HG03439 (cell line): ENCODE results near the gene RAX.
"Not testable (repeated sequence)": the region's sequence is repeated elsewhere in the genome, so short reads cannot be mapped to it uniquely, and the experiment has no call there.

Source experiments
- ATAC-seq: cut with Tn5 transposase; IDR thresholded peaks from one replicate; pipeline ENCODE4 v1.9.1; 2021; ENCODE audit warnings: mild to moderate bottlenecking, moderate library complexity; ENCODE audit not compliant: unreplicated experiment

Gene RAX

GRCh38 chr18:59273759-59274532 is 692 bp upstream of the RAX start:
- no peak for ATAC-seq

DNA sequence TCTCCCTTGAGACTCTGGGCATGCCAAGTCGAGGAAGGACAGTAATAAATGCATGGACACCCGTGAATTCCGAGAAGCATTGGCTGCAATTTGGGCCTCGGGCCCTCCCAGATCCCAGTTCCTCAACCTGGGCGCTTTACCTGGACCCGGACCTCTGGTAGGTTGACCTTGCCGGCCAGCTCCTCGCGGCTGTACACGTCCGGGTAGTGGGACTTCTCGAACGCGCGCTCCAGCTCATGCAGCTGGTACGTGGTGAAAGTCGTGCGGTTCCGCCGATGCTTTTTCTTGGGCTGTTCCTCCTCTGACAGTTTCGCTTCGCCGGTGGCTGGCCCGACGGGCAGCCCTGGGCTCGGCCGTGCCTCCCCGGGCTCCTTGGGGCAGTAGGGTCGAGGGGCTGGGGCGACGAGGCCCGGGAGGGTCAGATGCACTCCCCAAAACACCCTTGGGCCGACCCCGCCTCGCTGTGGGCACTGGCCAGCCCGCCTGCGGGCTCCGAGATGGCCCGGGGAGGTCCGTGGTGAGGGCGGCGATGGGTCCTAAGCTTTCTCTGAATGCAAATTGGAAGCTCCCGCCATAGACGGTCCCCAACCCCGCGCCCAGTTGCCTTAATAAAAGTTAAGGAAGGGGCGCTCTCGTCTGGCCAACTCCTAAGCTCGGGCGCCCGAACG is 899 bp downstream of the RAX start:
- no peak for ATAC-seq

GRCh38 chr18:59271606-59272220 is 1.5 kb downstream of the RAX start:
- no peak for ATAC-seq

GRCh38 chr18:59270689-59271257 is 2.5 kb downstream of the RAX start:
- no peak for ATAC-seq

GRCh38 chr18:59269563-59270119 is 3.6 kb downstream of the RAX start:
- ATAC-seq: no peak

DNA sequence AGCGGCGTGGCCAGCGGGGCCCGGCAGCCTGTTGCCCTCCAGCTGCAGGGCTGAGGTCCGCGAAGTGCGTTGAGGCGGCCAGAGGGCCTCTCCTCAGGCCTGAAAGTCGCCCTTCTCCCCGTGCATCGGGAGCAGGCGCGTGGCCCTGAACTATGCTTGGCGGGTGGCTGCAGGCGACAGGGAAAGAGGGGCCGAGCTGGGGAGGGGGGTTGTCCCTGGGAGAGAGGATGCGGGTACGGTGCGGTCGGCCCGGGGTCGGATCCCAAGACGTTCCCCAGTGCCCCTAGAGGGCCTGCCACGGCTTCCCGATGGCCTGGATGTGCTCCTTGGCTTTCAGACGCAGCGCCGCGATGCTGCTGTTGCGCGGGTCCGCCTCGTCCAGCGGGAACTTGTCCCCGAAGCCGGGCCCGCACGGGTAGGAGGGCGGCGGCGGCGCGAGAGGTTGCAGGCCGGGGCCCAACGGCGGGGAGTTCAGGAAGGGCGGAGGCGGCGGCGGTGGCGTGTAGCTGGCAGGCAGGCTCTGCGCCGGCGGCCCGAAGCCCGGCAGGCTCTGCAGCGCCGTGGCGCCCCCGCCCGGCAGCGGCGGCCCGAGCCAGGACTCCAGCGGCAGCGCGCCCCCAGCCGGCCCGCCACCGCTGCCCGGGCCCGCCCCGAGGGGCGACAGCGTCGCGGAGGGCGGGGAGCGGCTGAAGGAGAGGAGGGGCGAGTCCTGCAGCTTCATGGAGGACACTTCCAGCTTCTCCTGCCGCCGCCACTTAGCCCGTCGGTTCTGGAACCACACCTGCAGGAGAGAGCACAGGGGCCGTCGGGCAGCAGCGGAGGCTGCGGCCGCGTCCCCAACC is 4.3 kb downstream of the RAX start:
- no peak for ATAC-seq

DNA sequence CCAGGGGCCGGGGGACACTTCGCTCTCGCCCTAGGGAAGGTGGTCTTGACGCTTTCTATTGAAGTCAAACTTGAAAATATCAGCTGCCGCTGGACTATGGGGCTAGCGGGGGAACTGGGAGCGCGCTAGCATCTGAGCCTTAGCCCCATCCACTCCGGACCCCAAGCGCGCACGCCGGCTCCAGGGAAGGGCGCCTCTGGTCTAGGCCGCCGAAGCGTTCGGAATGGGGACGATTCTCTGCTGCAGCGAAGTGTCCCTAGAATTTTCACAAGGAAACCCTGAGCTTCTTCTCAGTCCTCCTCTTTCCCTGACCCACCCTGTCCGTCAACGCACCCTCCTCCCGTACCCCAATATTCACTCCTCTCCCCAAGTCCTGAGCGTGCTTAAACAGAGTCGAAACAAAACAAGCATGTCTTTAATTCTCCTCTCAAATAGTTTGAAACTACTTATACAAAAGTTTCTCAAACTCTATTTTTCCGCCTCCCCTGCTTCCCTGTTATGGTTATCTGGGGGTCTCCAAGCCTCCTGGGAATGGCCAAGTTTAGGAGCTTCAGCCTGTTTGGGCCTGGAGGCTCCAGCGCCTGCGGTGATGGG is 5.0 kb downstream of the RAX start:
- ATAC-seq: no peak

GRCh38 chr18:59267503-59268126 is 5.6 kb downstream of the RAX start:
- ATAC-seq: no peak

- ATAC-seq: no peak
Measured at GRCh38 chr18:59266886-59267502, 6.3 kb downstream of the RAX start.

DNA sequence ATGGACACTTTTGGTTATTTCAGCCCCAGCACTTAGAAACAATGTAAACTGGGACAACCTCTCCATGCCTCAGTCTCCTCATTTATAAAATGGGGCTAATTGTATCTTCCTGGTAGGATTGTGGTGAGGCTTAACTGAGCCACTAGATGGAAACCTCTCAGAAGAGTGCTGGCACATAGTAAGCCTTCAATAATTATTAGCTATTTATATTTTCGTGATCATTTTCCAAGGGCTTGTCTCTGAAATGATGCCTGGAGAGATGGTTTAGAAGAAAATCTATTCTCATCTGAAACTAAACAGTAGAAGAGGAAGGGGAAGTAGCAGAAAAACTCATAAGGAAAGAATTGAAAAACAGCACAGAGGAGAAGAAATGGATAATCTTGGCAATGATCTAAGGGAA is 6.8 kb downstream of the RAX start:
- ATAC-seq: no peak

GRCh38 chr18:59265974-59266369 is 7.3 kb downstream of the RAX start:
- no peak for ATAC-seq

DNA sequence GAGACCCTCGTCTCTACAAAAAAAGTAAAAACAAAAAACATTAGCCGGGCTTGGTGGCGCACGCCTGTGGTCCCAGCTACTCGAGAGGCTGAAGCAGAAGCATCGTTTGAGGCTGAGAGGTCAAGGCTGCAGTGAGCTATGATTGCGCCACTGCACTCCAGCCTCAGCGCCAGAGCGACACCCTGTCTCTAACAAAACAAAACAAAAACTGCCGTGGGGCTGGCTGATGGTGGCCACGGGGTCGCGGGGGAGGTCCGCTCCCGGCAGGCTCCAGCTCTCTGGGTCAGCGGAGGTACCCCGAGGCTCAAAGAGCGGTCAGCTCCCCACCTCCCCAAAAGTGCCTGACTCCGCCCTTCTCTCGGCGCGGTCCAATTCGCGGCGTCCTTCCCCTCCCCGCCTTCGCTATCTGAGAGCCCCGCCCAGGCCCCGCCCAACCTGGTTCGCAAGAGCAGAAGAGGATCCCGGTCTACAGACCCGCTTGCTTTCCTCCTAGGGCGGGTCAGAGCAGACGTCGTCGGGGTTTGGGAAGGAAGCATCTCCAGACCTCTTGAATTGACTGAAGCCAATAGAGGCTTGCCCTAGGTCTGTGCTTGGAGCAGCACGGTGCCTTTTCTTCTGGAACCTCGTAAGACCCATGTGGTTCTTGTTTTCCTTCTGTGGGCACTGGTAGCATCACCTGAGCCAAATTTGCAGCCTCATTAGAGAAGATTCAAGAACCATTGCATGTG is 7.8 kb downstream of the RAX start:
- no peak for ATAC-seq

DNA sequence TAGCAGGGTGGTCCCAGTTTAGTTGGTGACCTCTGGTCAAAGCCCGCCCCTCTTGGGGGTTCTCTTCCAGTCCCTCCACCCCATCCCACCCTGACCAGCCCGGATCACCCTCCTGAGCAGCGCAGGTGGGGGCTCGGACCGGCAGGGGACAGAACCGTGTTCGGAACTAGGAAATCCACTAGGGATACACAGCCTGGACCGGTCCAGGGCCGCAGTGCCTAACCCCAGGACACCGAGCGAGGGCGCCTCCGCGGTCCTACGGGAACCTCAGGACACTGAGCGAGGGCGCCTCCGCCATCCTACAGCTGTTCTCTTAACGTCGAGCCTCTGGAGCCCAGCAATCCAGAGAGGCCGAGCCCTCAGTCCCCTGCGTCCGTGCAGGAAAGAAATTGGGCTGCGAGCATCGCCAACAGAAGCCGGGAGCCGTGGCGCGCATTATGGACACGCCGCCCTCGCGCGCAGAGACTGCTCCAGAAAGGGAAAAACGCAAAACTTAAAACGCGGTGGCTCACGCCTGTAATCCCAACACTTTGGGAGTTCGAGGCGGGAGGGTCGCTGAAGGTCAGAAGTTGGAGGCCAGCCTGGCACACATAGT is 8.5 kb downstream of the RAX start:
- ATAC-seq: no peak

GRCh38 chr18:59264121-59264571 is 9.1 kb downstream of the RAX start:
- no peak for ATAC-seq

GRCh38 chr18:59263661-59264060 is 9.6 kb downstream of the RAX start:
- ATAC-seq: no peak

GRCh38 chr18:59262243-59262642 is 11.0 kb downstream of the RAX start:
- ATAC-seq: not testable (repeated sequence)

- ATAC-seq: not testable (repeated sequence)
Measured at GRCh38 chr18:59261842-59262241, 11.4 kb downstream of the RAX start.

DNA sequence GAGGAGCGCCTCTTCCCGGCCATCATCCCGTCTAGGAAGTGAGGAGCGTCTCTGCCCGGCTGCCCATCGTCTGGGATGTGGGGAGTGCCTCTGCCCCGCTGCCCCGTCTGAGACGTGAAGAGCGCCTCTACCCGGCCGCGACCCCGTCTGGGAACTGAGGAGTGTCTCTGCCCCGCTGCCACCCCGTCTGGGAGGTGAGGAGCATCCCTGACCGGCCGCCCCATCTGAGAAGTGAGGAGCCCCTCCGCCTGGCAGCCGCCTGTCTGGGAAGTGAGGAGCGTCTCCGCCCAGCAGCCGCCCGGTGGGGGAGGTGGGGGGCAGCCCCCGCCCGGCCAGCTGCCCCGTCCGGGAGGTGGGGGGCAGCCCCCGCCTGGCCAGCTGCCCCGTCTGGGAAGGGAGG is 17.8 kb downstream of the RAX start:
- not testable (repeated sequence) for ATAC-seq
